Astrocyte (in vitro differentiated cells and primary cell): ENCODE results near the gene PFDN1. TPM values are rescaled to one million over a fixed set of nuclear protein-coding genes. Genes with fewer than 3 reads are reported as not detected.

Source experiments
- DNase-seq: peaks from one replicate; pipeline ENCODE4 v3.0.0-alpha.2; 2010; ENCODE audit warnings: low read depth
- FAIRE-seq: peaks from 2 replicates; lab custom pipeline; 2011; peaks lifted over from hg19 to GRCh38; lab: Jason Lieb, UNC
- H2AFZ ChIP-seq: 2 replicates; pipeline ENCODE4 v1.6.0; 2012; ENCODE audit warnings: low read depth, low read length, inconsistent platforms
- H3K27ac ChIP-seq: 2 replicates; pipeline ENCODE4 v1.5.1; 2011; ENCODE audit warnings: low read depth, low read length, inconsistent platforms
- H3K27me3 ChIP-seq: 2 replicates; pipeline ENCODE4 v1.6.0; 2011; ENCODE audit warnings: low read length, inconsistent platforms; ENCODE audit not compliant: insufficient read depth
- H3K36me3 ChIP-seq: 2 replicates; pipeline ENCODE4 v1.5.1; 2011; ENCODE audit warnings: low read length, inconsistent platforms; ENCODE audit not compliant: insufficient read depth
- H3K4me1 ChIP-seq: 2 replicates; pipeline ENCODE4 v1.5.1; 2011; ENCODE audit warnings: low read length, inconsistent platforms; ENCODE audit not compliant: insufficient read depth
- H3K4me2 ChIP-seq: 2 replicates; pipeline ENCODE4 v1.6.0; 2012; ENCODE audit warnings: low read length, inconsistent platforms
- H3K4me3 ChIP-seq: 2 replicates; pipeline ENCODE4 v1.5.1; 2011; ENCODE audit warnings: low read depth, mild to moderate bottlenecking, low read length, inconsistent platforms; ENCODE audit not compliant: insufficient read depth
- H3K79me2 ChIP-seq: 2 replicates; pipeline ENCODE4 v1.6.0; 2012; ENCODE audit warnings: mild to moderate bottlenecking, low read length, inconsistent platforms; ENCODE audit not compliant: insufficient read depth
- H3K9ac ChIP-seq: 2 replicates; pipeline ENCODE4 v1.6.0; 2012; ENCODE audit warnings: mild to moderate bottlenecking, low read length, inconsistent platforms
- H3K9me3 ChIP-seq: 2 replicates; pipeline ENCODE4 v1.5.1; 2012; ENCODE audit warnings: low read depth, mild to moderate bottlenecking, low read length, inconsistent platforms; ENCODE audit not compliant: insufficient read depth
- H4K20me1 ChIP-seq: 2 replicates; pipeline ENCODE4 v1.6.0; 2012; ENCODE audit warnings: low read length, inconsistent platforms; ENCODE audit not compliant: insufficient read depth
- H3K27ac Mint-ChIP-seq: one replicate; pipeline ENCODE4 v1.8.0; 2021; ENCODE audit warnings: mild to moderate bottlenecking, mixed read lengths; ENCODE audit not compliant: unreplicated experiment
- H3K27me3 Mint-ChIP-seq: one replicate; pipeline ENCODE4 v1.8.0; 2021; ENCODE audit warnings: low read depth, mixed read lengths; ENCODE audit not compliant: unreplicated experiment
- H3K36me3 Mint-ChIP-seq: one replicate; pipeline ENCODE4 v1.8.0; 2021; ENCODE audit warnings: low read depth, mixed read lengths; ENCODE audit not compliant: unreplicated experiment
- H3K4me1 Mint-ChIP-seq: one replicate; pipeline ENCODE4 v1.8.0; 2021; ENCODE audit warnings: low read depth, mixed read lengths; ENCODE audit not compliant: unreplicated experiment
- H3K4me3 Mint-ChIP-seq: one replicate; pipeline ENCODE4 v1.8.0; 2021; ENCODE audit warnings: mild to moderate bottlenecking, moderate library complexity, mixed read lengths; ENCODE audit not compliant: unreplicated experiment
- H3K9me3 Mint-ChIP-seq: one replicate; pipeline ENCODE4 v1.8.0; 2021; ENCODE audit warnings: mild to moderate bottlenecking, mixed read lengths; ENCODE audit not compliant: unreplicated experiment
- CTCF ChIP-seq: IDR thresholded peaks from 2 replicates; pipeline ENCODE4 v1.5.1; 2011; ENCODE audit warnings: low read depth, mild to moderate bottlenecking, inconsistent platforms, low read length, moderate library complexity; ENCODE audit not compliant: insufficient read depth
- EZH2 ChIP-seq: IDR thresholded peaks from 2 replicates; pipeline ENCODE4 v1.6.1; 2012; ENCODE audit warnings: mild to moderate bottlenecking, low read length, inconsistent platforms; ENCODE audit not compliant: insufficient read depth
- total RNA-seq: library from RNA; stranded (reverse); gene quantifications from 2 replicates; pipeline ENCODE4 v1.2.1, GENCODE V29; 2021

Gene PFDN1
- total RNA-seq, 1 donor from 2014 or later = 202 TPM

- Histone ChIP-seq H3K36me3 (no peaks in the 10 kb centered on the region), H2AFZ (no peak overlapping the region), H3K4me2 (peak overlapping the region; percentile 71), H3K9ac (peak overlapping the region; percentile 48), H4K20me1 (no peaks in the 10 kb centered on the region), H3K27ac (peak overlapping the region; percentile 88), H3K9me3 (no peaks in the 10 kb centered on the region), H3K27me3 (no peaks in the 10 kb centered on the region), H3K79me2 (no peaks in the 10 kb centered on the region), H3K4me3 (no peak overlapping the region), H3K4me1 (peaks cover 45% of the 10 kb centered on the region)
- DNase-seq (no peak), FAIRE-seq (no peak)
- Mint-ChIP-seq H3K4me1 (peaks cover 41% of the 10 kb centered on the region), H3K36me3 (peaks cover 12% of the 10 kb centered on the region), H3K4me3 (no peak overlapping the region), H3K9me3 (no peaks in the 10 kb centered on the region), H3K27me3 (no peaks in the 10 kb centered on the region), H3K27ac (peak overlapping the region; percentile 23)
- TF ChIP-seq EZH2 (no peak), CTCF (no peak)
Measured at GRCh38 chr5:140222416-140222815, 80.5 kb downstream of the PFDN1 start.

GRCh38 chr5:140221697-140222223 is 81.1 kb downstream of the PFDN1 start:
- H4K20me1 ChIP-seq = no peaks in the 10 kb centered on the region
- H3K79me2 ChIP-seq = no peaks in the 10 kb centered on the region
- H3K4me2 ChIP-seq = peak overlapping the region; percentile 71
- Mint-ChIP-seq H3K4me3 (peak overlapping the region; percentile 51), H3K27ac (peak overlapping the region; percentile 23), H3K4me1 (peaks cover 41% of the 10 kb centered on the region), H3K9me3 (no peaks in the 10 kb centered on the region), H3K27me3 (no peaks in the 10 kb centered on the region), H3K36me3 (peaks cover 12% of the 10 kb centered on the region)
- peak overlapping the region; percentile 20 for H2AFZ ChIP-seq
- H3K36me3 ChIP-seq = no peaks in the 10 kb centered on the region
- peak overlapping the region; percentile 88 for H3K27ac ChIP-seq
- TF ChIP-seq EZH2 = no peak
- TF ChIP-seq CTCF = no peak
- peaks cover 45% of the 10 kb centered on the region for H3K4me1 ChIP-seq
- H3K9ac ChIP-seq = peak overlapping the region; percentile 48
- H3K9me3 ChIP-seq = no peaks in the 10 kb centered on the region
- peak overlapping the region; percentile 27 for H3K4me3 ChIP-seq
- no peaks in the 10 kb centered on the region for H3K27me3 ChIP-seq
- DNase-seq (peak; percentile 83), FAIRE-seq (peak; percentile 90)

GRCh38 chr5:140220698-140221064 is 82.2 kb downstream of the PFDN1 start:
- TF ChIP-seq EZH2 (no peak), CTCF (no peak)
- Histone ChIP-seq H3K27ac (peak overlapping the region; percentile 88), H3K9ac (peak overlapping the region; percentile 46), H3K79me2 (no peaks in the 10 kb centered on the region), H3K4me1 (peaks cover 45% of the 10 kb centered on the region), H3K36me3 (no peaks in the 10 kb centered on the region), H4K20me1 (no peaks in the 10 kb centered on the region), H3K27me3 (no peaks in the 10 kb centered on the region), H3K9me3 (no peaks in the 10 kb centered on the region), H3K4me3 (no peak overlapping the region), H2AFZ (no peak overlapping the region), H3K4me2 (peak overlapping the region; percentile 71)
- Mint-ChIP-seq H3K36me3 (peaks cover 10% of the 10 kb centered on the region), H3K4me1 (peaks cover 41% of the 10 kb centered on the region), H3K9me3 (no peaks in the 10 kb centered on the region), H3K27me3 (no peaks in the 10 kb centered on the region), H3K27ac (peak overlapping the region; percentile 23), H3K4me3 (no peak overlapping the region)
- no peak for DNase-seq
- no peak for FAIRE-seq
